Heart right ventricle (tissue), 16 donors: ENCODE data around the gene TXNL1. TPM values are rescaled to one million over a fixed set of nuclear protein-coding genes. Genes with fewer than 3 reads are reported as not detected.

Source experiments
- ATAC-seq, 8 donors: fragments of 200-7000 bp; cut with Tn5 transposase; one replicate each; pipeline ENCODE4 v1.9.1; 2020; ENCODE audit warnings: mild to moderate bottlenecking in 8 of 8, moderate library complexity in 8 of 8, moderate number of reproducible peaks in 1 of 8
- DNase-seq, 2 donors: peaks; one replicate each; pipeline ENCODE4 v3.0.0-alpha.2; 2020
- H3K27ac ChIP-seq, 10 donors: fragments of 200-600 bp; sonication (generic) in 2 of 10; one replicate each; pipeline versions ENCODE4 v1.5.0 to v1.8.0; 2020 to 2022; ENCODE audit warnings: mild to moderate bottlenecking in 3 of 10
- H3K27me3 ChIP-seq, 7 donors: fragments of 200-600 bp; one replicate each; pipeline ENCODE4 v1.8.0; 2021 to 2022; ENCODE audit warnings: mild to moderate bottlenecking in 2 of 7
- H3K36me3 ChIP-seq, 9 donors: fragments of 200-600 bp; sonication (generic) in 1 of 9; one replicate each; pipeline versions ENCODE4 v1.5.0 to v1.8.0; 2020 to 2022; ENCODE audit warnings: mild to moderate bottlenecking in 2 of 9
- H3K4me1 ChIP-seq, 9 donors: fragments of 200-600 bp; sonication (generic) in 1 of 9; one replicate each; pipeline versions ENCODE4 v1.5.0 to v1.8.0; 2020 to 2022; ENCODE audit warnings: mild to moderate bottlenecking in 4 of 9
- H3K4me3 ChIP-seq, 10 donors: fragments of 200-600 bp; sonication (generic) in 2 of 10; one replicate each; pipeline versions ENCODE4 v1.5.0 to v1.8.0; 2020 to 2022; ENCODE audit warnings: mild to moderate bottlenecking in 7 of 10, moderate library complexity in 2 of 10
- H3K9me3 ChIP-seq, 11 donors: fragments of 200-600 bp in 10 of 11; sonication (generic) in 2 of 11; one replicate each; pipeline versions ENCODE4 v1.5.0 to v1.8.0; 2013 to 2022; ENCODE audit warnings: mild to moderate bottlenecking in 2 of 11, control low read depth in 1 of 11, moderate library complexity in 1 of 11
- WGBS, 2 donors: extraction: QIAGEN DNeasy Blood & Tissue Kit; methylation state at CpG; one replicate each; pipeline ENCODE4 v1.1.7; 2013; ENCODE audit warnings: inconsistent platforms in 1 of 2; 5-methylcytosine and 5-hydroxymethylcytosine counted together
- intact Hi-C, 10 donors: fragments of 100-400 bp; cut with DNase I; formaldehyde crosslinking; loops; one replicate each; pipeline versions ENCODE4 v1.11.1 to v1.14.2; 2022
- polyA plus RNA-seq, 2 donors: library from polyadenylated mRNA; stranded (reverse); fragments of 200-250 nt; gene quantifications; one replicate each; pipeline ENCODE4 v1.2.3, GENCODE V29; 2013
- total RNA-seq, 10 donors: library from RNA; stranded (reverse); fragmentation: NEBNext Ultra II Directional in 3 of 10; extraction: Animal tissue kit (Norgen Biotek cat#: 25700) in 3 of 10; gene quantifications; one replicate each; pipeline versions ENCODE4 v1.2.1 to v1.2.4, GENCODE V29; 2021 to 2023
- TF ChIP-seq, protein P1 (sequence below), 9 donors: fragments of 200-600 bp; sonication (generic) in 2 of 9; IDR thresholded peaks; one replicate each; pipeline versions ENCODE4 v1.5.0 to v1.8.0; 2021 to 2022; ENCODE audit warnings: antibody characterized with exemption in 9 of 9, mild to moderate bottlenecking in 5 of 9, moderate library complexity in 1 of 9
- donor health status: Arrhythmogenic right ventricular cardiomyopathy.
- donor health status: ischemic (EF 13 %, LVEDD 7.1; RV severe dilation, severe dysfunction).
- donor health status: healthy with polysubstance abuse.
- donor health status: DM: no; HTN: yes; CAD: no.
- donor health status: DM: no; HTN: no; CAD: no.
- donor health status: ischemic (EF 25% LVEDD 6.9; RV normal size, moderate dysfunction).
- donor health status: ischemic (EF 25% LVEDD 5.7; RV mildly dilated, moderate dysfunction).
- donor health status: healthy.
- donor health status: DM: yes; HTN: yes; CAD: no.
- donor health status: Ischemic cardiomyopathy.
- donor health status: ischemic (EF 35%, LVEDD 5.7; RV mildly dilated, moderate dysfunction).
- donor health status: nonischemic (EF 11% LVEDD 7.7; RV severe dilation, severe dysfunction).
- donor health status: DM: yes; HTN: yes; CAD: no.
- donor health status: PGD.
- donor health status: ischemic (EF 29% LVEDD 5.4; RV normal size, mild dysfunction).
- donor health status: nonischemic (EF 23%, LVEDD 6.1; RV moderate dilation, normal function).

Gene TXNL1
- total and polyA plus RNA-seq, 12 donors: 45.0 to 112 (median 89.3) TPM

DNA sequence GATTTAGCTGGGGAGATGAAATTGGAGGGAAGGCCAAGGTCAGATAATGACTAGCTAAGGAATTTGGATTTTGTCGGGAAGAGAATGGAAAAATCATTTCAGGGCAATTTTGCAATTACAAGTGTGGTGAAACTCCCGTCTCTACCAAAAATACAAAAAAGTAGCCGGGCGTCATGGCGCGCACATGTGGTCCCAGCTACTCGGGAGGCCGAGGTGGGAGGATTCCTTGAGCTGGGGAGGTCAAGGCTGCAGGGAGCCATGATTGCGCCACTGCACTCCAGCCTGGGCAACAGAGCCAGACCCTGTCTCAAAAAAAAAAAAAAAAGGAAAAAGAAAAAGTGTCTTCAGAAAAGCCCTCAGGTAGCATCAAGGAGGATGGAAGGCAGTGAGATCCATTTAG is 1.2 kb upstream of the TXNL1 start:
- DNase-seq: no peak
- intact Hi-C loops: no loop called here
- Histone ChIP-seq H3K4me1 (peaks cover 3 to 35% (median 25%) of the 10 kb centered on the region in 9 donors), H3K4me3 (peak overlapping the region in 2 of 10 donors; percentile 92 to 97), H3K27me3 (no peaks in the 10 kb centered on the region), H3K36me3 (peaks cover 0 to 11% (median 0%) of the 10 kb centered on the region in 9 donors), H3K27ac (peak overlapping the region in 4 of 10 donors; percentile 96 to 99 (median 97)), H3K9me3 (no peaks in the 10 kb centered on the region)
- TF ChIP-seq, protein P1, sequence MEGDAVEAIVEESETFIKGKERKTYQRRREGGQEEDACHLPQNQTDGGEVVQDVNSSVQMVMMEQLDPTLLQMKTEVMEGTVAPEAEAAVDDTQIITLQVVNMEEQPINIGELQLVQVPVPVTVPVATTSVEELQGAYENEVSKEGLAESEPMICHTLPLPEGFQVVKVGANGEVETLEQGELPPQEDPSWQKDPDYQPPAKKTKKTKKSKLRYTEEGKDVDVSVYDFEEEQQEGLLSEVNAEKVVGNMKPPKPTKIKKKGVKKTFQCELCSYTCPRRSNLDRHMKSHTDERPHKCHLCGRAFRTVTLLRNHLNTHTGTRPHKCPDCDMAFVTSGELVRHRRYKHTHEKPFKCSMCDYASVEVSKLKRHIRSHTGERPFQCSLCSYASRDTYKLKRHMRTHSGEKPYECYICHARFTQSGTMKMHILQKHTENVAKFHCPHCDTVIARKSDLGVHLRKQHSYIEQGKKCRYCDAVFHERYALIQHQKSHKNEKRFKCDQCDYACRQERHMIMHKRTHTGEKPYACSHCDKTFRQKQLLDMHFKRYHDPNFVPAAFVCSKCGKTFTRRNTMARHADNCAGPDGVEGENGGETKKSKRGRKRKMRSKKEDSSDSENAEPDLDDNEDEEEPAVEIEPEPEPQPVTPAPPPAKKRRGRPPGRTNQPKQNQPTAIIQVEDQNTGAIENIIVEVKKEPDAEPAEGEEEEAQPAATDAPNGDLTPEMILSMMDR (IDR thresholded peaks at IDR 0.05): no peak
- no peak for ATAC-seq
- WGBS, 2 donors: 93 to 96% methylated on average over 9 of the region's 9 CpGs

DNA sequence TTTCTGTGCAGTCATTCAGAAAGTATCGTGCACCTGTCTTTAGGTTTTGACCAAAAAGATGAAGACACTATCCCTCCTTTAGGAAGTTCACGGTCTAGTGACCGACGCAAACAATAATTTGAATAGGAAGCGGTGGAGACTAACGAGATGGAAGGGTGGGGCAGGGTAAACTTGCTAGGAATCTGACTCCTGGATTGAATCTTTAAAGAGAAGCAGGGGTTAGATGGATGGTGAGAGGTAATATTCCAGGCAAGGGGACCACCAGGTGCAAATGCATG is 651 bp upstream of the TXNL1 start:
- 23 to 38% methylated on average over 6 of the region's 6 CpGs for WGBS, 2 donors
- DNase-seq: no peak
- Histone ChIP-seq H3K27me3 (no peaks in the 10 kb centered on the region), H3K4me1 (peaks cover 3 to 39% (median 31%) of the 10 kb centered on the region in 9 donors), H3K27ac (peak overlapping the region; percentile 24 to 99 (median 98)), H3K4me3 (peak overlapping the region; percentile 26 to 97 (median 88)), H3K9me3 (no peaks in the 10 kb centered on the region), H3K36me3 (peaks cover 0 to 16% (median 0%) of the 10 kb centered on the region in 9 donors)
- peak in 3 of 8 donors; percentile 0 to 2 (median 1) for ATAC-seq
- intact Hi-C loops: no loop called here
- TF ChIP-seq, protein P1 (IDR thresholded peaks at IDR 0.05): no peak

DNA sequence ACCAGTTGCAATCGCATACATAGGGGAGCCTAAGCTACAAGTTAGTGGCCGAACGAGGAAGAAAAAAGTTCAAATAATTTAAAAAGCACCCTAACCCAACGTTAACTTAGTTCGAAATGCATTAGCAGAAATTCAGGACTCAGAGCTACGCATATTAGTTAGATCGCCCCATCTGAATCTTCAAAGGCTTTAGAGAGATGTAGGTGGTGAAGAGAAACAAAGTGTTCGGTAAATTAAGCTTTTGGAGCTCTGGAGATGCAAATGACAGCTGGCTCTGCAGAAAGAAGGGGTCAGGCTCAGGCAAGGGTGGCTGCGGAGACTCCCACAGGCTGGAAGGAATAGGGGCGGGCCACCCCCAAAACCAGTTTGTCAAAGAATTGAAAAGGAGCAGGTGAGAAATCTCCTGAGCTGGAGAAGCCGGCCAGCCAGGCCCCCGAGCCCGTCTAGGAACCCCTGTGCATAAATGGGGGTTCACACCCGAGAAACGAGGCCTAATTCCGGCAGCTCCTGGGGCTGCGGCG is 621 bp downstream of the TXNL1 start:
- no peaks in the 10 kb centered on the region for H3K27me3 ChIP-seq
- DNase-seq (no peak), ATAC-seq (peak in 6 of 8 donors; percentile 8 to 41 (median 18))
- H3K9me3 ChIP-seq: no peaks in the 10 kb centered on the region
- intact Hi-C loops: no loop called here
- TF ChIP-seq, protein P1 (IDR thresholded peaks at IDR 0.05): no peak
- H3K4me1 ChIP-seq: peaks cover 3 to 42% (median 32%) of the 10 kb centered on the region in 9 donors
- peak overlapping the region; percentile 79 to 97 (median 88) for H3K4me3 ChIP-seq
- H3K36me3 ChIP-seq: peaks cover 0 to 22% (median 0%) of the 10 kb centered on the region in 9 donors
- 0 to 1% methylated on average over 18 of the region's 18 CpGs for WGBS, 2 donors
- H3K27ac ChIP-seq: peak overlapping the region; percentile 91 to 99 (median 98)

DNA sequence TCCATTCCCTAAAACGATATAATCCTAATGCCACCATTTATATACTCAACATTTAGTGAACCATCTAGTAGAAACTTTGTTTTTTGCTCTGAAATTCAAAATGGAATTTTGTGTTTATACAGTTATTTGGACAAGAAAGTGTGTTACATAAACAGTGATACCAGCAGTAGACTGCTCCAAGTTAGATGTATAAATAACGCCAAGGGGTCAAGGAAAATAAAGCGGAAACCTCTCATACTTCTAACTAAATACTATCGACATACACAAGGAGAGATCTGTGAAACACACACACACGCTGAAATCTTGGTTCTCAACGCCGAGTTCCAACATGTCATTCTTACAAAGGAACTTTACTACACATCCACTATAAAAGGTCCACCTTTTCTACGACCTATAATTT is 1.2 kb downstream of the TXNL1 start:
- ATAC-seq: no peak
- TF ChIP-seq, protein P1 (IDR thresholded peaks at IDR 0.05): no peak
- peak overlapping the region; percentile 79 to 97 (median 88) for H3K4me3 ChIP-seq
- H3K27ac ChIP-seq: peak overlapping the region in 9 of 10 donors; percentile 96 to 99 (median 98)
- WGBS, 2 donors: 3 to 4% methylated on average over 8 of the region's 8 CpGs
- no peaks in the 10 kb centered on the region for H3K27me3 ChIP-seq
- DNase-seq: no peak
- no peaks in the 10 kb centered on the region for H3K9me3 ChIP-seq
- H3K4me1 ChIP-seq: peaks cover 3 to 48% (median 36%) of the 10 kb centered on the region in 9 donors
- intact Hi-C loops: no loop called here
- H3K36me3 ChIP-seq: peaks cover 0 to 28% (median 0%) of the 10 kb centered on the region in 9 donors
